Measurements from ENCODE around the gene NDUFS5.
"Not testable (repeated sequence)": the region's sequence is repeated elsewhere in the genome, so short reads cannot be mapped to it uniquely, and the experiment has no call there.

NDUFS5 gene

DNA sequence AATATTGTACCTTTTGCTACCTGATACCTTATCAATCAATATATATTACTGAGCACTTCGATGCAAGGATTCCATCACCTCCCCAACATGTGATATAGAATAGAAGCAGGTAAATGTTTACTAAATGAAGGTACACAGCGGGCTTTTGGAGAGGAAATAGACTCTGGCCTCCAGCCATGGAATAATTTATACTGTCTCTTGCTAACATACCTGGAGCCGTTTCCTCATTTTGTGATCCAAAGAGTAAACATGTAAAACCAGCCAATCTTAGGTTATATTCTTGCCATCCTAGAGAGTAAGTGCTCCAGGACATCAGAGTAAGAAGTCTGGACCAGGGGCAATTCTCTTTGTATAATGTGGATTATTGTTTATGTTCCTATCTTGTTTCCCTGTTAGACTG, 39.4 kb downstream of the NDUFS5 start:
- no peak for DNase-seq

DNA sequence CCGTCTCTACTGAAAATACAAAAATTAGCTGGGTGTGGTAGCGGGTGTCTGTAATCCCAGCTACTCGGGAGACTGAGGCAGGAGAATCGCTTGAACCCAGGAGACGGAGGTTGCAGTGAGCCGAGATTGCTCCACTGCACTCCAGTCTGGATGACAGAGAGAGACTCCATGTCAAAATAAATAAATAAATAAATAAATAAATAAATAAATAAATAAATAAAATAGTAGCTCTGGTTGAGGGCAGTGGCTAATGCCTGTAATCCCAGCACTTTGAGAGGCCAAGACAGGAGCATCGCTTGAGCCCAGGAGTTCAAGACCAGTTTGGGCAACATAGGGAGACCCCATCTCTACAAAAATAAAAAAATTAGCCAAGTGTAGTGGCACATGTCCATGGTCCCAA, 42.1 kb downstream of the NDUFS5 start:
- not testable (repeated sequence) for DNase-seq

DNA sequence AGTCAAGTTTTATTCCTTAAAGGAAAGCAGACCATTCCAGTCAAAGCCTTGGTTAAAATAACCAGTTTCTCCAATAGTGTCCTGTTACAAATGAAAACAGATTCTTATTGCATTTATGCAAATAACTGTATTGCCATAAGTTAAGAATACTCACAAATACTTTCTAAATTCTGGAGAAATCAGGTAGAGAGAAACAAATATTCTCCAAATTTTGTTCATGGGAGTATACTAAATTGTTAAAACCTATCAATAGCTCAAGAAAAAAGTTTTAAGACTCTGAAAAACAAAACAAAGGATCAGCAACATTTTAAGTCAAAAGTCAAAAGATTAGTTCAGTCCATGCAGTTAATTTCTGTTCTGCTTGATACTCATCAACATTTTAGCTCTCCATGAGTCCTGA, 45.4 kb downstream of the NDUFS5 start:
- not testable (repeated sequence) for DNase-seq

DNA sequence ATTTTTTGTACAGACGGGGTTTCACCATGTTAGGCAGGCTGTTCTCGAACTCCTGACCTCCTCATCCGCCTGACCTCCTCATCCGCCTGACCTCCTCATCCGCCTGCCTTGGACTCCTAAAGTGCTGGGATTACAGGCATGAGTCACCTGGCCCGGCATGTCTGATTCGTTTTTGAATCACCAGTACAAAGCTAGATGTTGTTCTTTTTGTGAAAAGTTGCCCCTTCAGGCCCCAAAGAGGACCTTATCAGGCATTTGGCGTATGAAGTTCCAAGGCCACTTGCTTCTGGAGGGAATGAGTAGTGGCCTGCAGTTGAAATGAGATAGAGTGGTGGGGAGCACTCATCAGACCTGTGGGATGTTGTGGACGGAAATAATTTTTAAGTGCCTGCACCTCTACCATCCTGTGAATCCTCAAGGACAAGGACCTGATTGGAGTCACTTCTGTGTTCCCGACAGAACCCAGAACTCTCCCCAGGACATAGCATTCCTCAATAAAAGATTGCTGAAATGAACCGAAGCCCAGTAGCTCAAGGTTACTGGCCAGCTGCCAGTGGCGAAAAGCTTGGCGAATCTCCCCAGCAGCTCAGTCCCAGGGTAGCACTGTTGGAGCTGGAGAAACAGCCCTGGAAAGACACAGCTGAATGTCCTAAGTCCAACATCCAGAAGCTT, 50.1 kb downstream of the NDUFS5 start:
- no peak for DNase-seq

DNA sequence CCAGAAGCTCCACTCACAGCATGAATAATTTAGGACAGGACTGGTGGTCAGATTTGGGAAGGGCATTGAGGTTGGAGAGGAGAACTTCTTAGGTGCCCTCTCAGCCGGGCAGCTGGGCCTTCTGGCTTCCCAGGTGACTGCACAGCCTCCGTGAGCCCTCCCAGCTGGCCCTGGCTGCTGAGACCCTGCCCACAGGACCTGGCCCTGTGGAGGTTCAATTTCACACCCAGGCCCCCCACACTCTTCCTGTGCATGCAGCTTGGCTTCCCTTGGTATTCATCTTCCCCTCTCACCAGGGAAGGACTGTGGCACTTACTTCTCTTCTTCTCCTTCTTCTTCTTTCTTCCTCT, 50.6 kb downstream of the NDUFS5 start:
- DNase-seq: no peak

DNA sequence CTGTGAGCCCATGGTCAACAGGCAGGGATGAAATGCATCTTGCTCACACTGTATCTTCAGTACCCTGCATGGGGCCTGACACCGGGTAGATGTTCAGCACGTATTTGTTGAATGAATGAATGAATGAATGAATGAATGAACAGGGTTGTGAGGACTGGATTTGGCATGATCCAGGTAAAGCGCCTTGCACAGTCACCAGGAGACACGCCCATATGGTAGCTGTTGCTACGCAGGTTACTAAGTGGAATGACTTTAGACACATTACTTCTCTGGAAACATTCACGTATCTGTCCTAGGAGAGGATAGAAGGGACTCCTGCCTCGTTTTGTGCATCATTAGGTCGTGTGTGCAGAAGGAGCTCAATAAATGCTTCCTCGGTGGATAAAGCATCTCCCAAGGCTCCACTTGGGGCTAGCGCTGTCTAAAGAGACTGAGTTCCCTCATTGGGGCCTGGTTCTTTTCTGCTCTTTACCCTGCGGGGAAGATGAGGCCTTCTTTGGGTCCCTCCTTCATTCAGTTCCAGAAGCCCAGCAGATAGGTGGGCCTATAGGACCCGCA, 54.2 kb downstream of the NDUFS5 start:
- no peak for DNase-seq

DNA sequence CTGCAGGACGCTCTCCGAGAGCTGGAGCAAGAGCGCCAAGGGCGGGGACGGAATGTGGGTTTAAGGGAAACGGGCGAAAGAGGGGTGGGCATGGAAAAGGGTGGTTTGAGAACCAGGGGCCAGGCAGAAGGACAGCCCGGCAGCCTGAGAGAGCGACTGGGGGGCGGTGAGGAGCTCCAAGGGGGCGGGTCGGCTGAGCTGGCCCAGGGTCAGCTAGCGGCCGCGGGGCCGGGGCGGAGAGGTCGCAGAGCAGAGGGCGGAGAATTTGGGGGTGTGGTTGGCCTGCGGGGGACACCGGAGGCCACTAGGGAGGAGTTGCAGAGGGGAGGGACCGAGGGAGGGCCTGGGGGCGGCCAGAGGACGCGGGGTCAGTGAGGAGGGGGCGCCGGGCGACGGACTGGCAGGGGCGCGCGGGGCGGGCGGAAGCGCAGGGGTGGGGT, 54.7 kb downstream of the NDUFS5 start:
- DNase-seq: peak; percentile 72

DNA sequence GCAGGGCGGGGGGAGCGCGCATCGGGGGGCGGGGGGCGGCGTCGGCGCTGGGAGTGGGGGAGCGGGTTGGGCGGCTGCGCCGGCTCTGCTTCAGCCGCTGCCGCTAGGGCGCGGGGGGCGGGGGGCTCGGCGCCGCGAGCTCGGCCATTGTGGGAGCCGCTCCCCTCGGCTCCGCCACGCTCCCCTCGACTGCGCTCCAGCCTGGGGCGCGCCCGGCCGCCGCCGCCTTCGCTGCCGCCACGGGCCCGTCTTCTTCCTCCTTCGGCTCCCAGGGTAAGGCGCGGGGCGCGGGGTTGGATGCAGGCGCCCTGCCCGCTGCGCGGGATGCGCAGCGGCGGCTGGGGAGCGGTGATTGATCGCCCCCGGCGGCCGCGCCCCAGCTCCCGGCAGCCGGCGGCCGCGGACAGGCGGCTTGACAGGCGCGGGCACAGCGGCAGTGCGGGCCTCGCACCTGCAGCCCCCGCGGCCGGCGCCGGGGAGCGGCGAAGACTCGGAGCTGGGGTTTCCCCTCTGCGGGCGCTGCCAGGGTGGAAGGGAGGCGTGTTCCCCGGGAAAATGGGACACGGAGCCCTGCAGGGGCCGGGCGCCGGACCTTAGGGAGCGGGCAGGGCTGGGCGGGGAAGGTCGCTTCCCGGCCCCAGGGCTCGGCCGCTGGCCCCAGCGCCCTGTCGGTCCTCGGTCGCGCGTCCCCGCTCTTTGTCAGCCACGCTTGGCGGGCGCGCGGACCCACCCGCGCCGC, 55.3 kb downstream of the NDUFS5 start:
- peak; percentile 73 for DNase-seq

DNA sequence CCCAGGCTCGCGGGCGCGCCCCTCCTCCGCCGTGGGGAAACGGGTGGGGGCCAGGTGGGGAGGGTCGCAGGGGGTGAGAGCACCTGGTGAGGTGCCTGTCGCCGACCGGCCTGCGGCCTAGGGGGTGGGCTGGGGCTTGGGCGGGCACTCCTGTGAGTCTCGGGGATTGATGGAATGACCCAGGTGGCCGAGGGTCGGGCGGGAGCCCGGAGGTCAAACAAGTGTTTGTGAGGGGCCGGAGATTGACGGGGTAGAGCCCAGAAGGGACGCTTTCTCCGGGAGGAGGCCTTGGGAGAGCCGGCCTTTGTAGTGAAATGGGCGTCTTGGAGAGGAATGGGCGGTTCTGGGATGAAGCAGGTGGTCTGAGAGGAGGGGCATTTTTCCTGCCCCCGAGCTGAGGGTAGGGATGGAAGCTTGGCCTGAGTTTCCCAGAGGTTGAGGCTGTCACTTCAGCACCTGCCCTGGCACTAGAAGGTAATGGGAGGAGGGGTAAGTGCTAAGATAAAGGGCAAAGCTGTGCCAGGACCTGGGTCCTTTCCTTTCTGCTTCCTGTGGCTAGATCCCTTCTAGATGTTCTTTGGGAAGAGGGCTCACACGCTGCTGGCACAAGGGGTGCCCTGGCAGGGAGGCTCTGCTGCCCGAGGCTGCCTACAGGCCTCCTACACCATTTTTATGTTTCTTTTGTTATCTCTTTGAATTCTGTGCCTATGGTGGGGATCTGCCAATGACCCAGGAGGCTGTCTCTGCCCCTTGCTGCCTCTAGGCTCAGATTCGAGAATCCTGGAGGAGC, 56.1 kb downstream of the NDUFS5 start:
- peak; percentile 59 for DNase-seq

DNA sequence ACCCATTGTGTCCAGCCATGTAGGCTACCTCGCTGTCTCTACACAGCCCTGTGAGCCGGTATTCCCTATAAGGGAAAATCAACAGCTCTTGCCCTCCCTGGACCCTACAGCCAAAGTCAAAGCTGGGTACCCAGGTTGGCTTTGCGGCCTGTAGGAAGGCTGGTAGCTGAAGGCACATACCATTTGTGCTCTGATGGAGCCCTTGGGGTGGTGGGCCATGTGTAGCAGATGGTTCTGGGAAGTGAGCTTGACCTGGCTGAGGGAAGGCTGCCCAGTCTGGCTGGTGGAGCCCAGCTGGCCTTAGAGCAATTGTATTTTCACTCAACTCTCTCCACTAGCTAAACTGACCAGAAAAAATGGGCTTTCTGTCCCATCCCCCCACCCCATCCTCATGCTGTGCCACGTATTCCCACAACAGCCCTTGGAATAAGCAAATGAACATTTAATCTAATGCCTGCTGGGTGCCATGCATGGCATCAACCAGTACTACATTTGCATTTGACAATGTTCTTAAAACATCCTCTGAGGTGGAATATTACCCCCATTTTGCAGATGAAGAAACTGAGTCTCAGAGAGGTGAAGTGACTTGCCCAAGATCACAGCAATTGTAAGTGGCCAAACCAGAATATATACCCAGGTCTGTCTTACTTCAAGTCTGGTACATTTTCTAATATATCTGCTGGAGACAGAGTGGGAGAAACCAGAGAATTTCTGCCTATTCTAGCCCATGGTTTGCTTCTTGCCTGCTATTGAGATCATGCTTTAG, 56.8 kb downstream of the NDUFS5 start:
- no peak for DNase-seq

DNA sequence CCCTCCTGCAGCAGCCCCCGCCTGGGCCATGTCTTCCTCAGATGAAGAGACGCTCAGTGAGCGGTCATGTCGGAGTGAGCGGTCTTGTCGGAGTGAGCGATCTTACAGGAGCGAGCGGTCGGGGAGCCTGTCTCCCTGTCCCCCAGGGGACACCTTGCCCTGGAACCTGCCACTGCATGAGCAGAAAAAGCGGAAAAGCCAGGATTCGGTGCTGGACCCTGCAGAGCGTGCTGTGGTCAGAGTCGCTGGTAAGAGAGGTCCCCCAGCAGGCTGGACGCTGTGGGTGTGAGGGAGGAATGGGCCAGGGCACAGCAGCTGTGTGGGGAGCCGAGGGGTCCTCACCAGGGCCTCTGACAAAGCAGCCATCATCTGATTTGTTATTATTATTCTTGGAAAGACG, 58.0 kb downstream of the NDUFS5 start:
- no peak for DNase-seq
